ENCODE results near the gene KLHL12. TPM values are rescaled to one million over a fixed set of nuclear protein-coding genes. Genes with fewer than 3 reads are reported as not detected.

The KLHL12 gene
- total RNA-seq, 1 experiment from 2014 or later, result 35.4 TPM

DNA sequence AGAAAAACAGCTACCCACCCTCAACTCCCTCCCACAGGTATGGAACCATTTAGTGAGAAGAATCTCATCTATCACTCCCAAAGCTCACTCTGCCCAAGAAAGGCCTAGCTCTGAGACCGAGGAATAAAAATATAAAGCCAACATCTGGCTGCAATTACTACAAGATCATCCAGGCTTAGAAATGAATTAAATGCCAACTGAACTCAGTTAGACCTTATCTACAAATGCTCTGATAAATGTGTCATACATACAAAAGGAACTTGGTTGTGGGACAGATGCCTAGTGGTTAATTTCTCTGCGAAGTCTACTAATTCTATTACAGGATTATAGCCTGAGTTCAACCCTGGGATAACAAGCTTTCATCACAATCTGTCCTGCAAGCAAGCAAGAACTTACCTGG, 24.4 kb upstream of the KLHL12 start:
- H3K4me1 Mint-ChIP-seq (ENCODE audit: low read depth, unreplicated experiment), result peaks cover 32% of the 10 kb centered on the region
- no peaks in the 10 kb centered on the region for H3K27me3 Mint-ChIP-seq (ENCODE audit: unreplicated experiment)
- H3K9me3 Mint-ChIP-seq (ENCODE audit: low read depth, unreplicated experiment), result no peaks in the 10 kb centered on the region
- TF ChIP-seq, protein P1, sequence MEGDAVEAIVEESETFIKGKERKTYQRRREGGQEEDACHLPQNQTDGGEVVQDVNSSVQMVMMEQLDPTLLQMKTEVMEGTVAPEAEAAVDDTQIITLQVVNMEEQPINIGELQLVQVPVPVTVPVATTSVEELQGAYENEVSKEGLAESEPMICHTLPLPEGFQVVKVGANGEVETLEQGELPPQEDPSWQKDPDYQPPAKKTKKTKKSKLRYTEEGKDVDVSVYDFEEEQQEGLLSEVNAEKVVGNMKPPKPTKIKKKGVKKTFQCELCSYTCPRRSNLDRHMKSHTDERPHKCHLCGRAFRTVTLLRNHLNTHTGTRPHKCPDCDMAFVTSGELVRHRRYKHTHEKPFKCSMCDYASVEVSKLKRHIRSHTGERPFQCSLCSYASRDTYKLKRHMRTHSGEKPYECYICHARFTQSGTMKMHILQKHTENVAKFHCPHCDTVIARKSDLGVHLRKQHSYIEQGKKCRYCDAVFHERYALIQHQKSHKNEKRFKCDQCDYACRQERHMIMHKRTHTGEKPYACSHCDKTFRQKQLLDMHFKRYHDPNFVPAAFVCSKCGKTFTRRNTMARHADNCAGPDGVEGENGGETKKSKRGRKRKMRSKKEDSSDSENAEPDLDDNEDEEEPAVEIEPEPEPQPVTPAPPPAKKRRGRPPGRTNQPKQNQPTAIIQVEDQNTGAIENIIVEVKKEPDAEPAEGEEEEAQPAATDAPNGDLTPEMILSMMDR (IDR thresholded peaks at IDR 0.05; ENCODE audit: unreplicated experiment), result no peak
- H3K4me3 Mint-ChIP-seq (ENCODE audit: low read depth, unreplicated experiment), result no peak overlapping the region
- intact Hi-C loops (cut with micrococcal nuclease; ENCODE audit: unreplicated experiment), result no loop called here
- no TSS peak for BruUV-seq (replicated peaks)
- no peak overlapping the region for H3K27ac Mint-ChIP-seq (ENCODE audit: unreplicated experiment)
- peaks cover 24% of the 10 kb centered on the region for H3K36me3 Mint-ChIP-seq (ENCODE audit: insufficient read depth, unreplicated experiment)
- DNase-seq, result no peak
- CTCF ChIA-PET, result no interaction called here

DNA sequence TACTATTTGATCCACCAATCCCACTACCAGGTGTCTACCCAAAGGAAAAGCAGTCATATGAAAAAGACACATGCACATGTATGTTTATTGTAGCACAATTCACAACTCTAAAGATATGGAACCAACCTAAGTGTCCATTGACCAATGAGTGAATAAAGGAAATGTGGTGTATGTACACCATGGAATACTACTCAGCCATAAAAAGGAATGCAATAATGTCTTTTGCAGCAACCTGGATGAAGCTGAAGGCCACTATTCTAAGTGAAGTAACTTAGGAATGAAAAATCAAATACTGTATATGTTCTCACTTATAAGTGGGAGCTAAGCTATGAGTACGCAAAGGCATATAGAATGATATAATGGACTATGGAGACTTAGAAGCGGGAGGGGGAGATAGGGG, 18.4 kb upstream of the KLHL12 start:
- H3K27me3 Mint-ChIP-seq (ENCODE audit: unreplicated experiment), result no peaks in the 10 kb centered on the region
- CTCF ChIA-PET, result no interaction called here
- no peak overlapping the region for H3K27ac Mint-ChIP-seq (ENCODE audit: unreplicated experiment)
- no TSS peak for BruUV-seq (replicated peaks)
- H3K4me3 Mint-ChIP-seq (ENCODE audit: low read depth, unreplicated experiment), result no peak overlapping the region
- intact Hi-C loops (cut with micrococcal nuclease; ENCODE audit: unreplicated experiment), result no loop called here
- DNase-seq, result no peak
- TF ChIP-seq, protein P1 (IDR thresholded peaks at IDR 0.05; ENCODE audit: unreplicated experiment), result no peak
- no peaks in the 10 kb centered on the region for H3K9me3 Mint-ChIP-seq (ENCODE audit: low read depth, unreplicated experiment)
- H3K36me3 Mint-ChIP-seq (ENCODE audit: insufficient read depth, unreplicated experiment), result peaks cover 49% of the 10 kb centered on the region
- H3K4me1 Mint-ChIP-seq (ENCODE audit: low read depth, unreplicated experiment), result no peaks in the 10 kb centered on the region

DNA sequence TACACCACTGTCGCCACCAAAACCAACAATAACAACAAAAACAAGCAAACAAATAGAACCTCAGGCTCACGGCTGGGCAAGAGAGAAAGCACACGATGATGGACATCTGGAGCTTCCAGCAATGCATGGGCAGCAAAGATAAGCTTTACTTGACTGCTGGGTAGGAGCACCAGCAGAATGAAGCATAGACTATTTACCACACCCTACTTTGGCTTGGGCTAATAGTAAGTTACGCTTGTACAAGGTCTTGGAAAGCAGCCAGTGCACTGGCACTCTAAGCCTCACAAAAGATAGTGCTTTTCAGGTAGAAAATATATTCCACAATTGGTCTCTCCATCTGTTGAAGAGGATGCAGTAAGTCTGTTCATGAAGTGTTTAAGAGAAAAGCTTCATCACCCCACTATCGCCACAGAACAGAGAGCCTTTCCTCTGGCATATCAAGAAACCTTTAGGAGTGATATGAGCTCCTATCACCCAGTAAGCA, 17.4 kb upstream of the KLHL12 start:
- CTCF ChIA-PET, result no interaction called here
- H3K27ac Mint-ChIP-seq (ENCODE audit: unreplicated experiment), result no peak overlapping the region

DNA sequence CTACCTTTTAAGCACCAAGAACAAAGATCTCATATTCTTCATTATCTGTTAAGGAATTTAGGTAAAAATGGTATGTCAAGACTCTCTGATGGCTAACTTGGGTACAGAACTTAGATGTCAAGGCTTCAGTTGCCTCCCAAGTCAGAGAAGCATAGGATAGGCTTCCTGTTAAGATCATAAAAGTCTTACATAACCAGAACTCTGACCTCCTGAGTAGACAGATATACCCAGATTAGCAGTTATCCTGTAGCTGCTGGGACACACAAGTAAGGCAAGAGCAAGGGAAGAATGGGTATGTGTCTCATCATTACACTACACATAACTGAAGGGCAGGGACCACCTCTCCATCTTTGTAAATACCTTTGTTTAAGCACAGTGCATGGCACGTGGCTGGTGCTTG, 15.4 kb upstream of the KLHL12 start:
- H3K27me3 Mint-ChIP-seq (ENCODE audit: unreplicated experiment), result no peaks in the 10 kb centered on the region
- H3K4me3 Mint-ChIP-seq (ENCODE audit: low read depth, unreplicated experiment), result no peak overlapping the region
- no peaks in the 10 kb centered on the region for H3K9me3 Mint-ChIP-seq (ENCODE audit: low read depth, unreplicated experiment)
- CTCF ChIA-PET, result interaction anchor here (1.0 kb wide), 1 partner anchor 28 kb away, joined by 3 read pairs; no protein-coding TSS in a partner anchor
- no peak overlapping the region for H3K27ac Mint-ChIP-seq (ENCODE audit: unreplicated experiment)
- no peak for DNase-seq
- no peaks in the 10 kb centered on the region for H3K4me1 Mint-ChIP-seq (ENCODE audit: low read depth, unreplicated experiment)
- BruUV-seq (replicated peaks), result no TSS peak
- intact Hi-C loops (cut with micrococcal nuclease; ENCODE audit: unreplicated experiment), result no loop called here
- TF ChIP-seq, protein P1 (IDR thresholded peaks at IDR 0.05; ENCODE audit: unreplicated experiment), result no peak
- H3K36me3 Mint-ChIP-seq (ENCODE audit: insufficient read depth, unreplicated experiment), result peaks cover 31% of the 10 kb centered on the region

More for the DNA sequence above, 17.4 kb upstream of the KLHL12 start:
- BruUV-seq (replicated peaks), result no TSS peak
- Mint-ChIP-seq H3K27me3 (ENCODE audit: unreplicated experiment) (no peaks in the 10 kb centered on the region), H3K4me3 (ENCODE audit: low read depth, unreplicated experiment) (no peak overlapping the region), H3K36me3 (ENCODE audit: insufficient read depth, unreplicated experiment) (peaks cover 45% of the 10 kb centered on the region), H3K4me1 (ENCODE audit: low read depth, unreplicated experiment) (no peaks in the 10 kb centered on the region), H3K9me3 (ENCODE audit: low read depth, unreplicated experiment) (no peaks in the 10 kb centered on the region)
- TF ChIP-seq, protein P1 (IDR thresholded peaks at IDR 0.05; ENCODE audit: unreplicated experiment), result no peak
- intact Hi-C loops (cut with micrococcal nuclease; ENCODE audit: unreplicated experiment), result no loop called here
- DNase-seq, result no peak

All from Calu3 (cell line).